HG03439 (cell line): ENCODE measurements around the gene MAPK8IP3.

Source experiments
- ATAC-seq: cut with Tn5 transposase; IDR thresholded peaks from one replicate; pipeline ENCODE4 v1.9.1; 2021; ENCODE audit warnings: mild to moderate bottlenecking, moderate library complexity; ENCODE audit not compliant: unreplicated experiment

Gene MAPK8IP3

GRCh38 chr16:1800701-1801100, 94.7 kb downstream of the MAPK8IP3 start:
- ATAC-seq, result no peak

DNA sequence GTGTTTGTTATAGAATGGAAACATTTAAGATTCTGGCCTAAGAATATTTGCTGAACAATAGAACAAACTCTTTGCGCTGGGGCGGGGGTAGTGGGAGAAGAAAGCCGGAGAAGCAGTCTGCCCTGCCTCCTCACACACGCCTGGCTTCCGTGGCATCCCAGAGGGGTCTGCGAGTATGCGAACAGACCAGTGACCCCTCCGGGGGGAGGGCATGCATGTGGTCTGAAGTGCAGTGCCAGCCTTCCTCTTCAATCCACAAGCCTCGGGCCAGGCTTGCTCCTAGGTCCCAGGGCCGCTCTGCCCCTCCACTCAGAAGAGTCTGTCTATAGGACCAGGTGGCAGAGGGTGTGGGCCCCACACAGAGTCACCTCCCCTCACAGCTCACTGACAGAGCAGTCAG, 101.6 kb downstream of the MAPK8IP3 start:
- ATAC-seq, result no peak

DNA sequence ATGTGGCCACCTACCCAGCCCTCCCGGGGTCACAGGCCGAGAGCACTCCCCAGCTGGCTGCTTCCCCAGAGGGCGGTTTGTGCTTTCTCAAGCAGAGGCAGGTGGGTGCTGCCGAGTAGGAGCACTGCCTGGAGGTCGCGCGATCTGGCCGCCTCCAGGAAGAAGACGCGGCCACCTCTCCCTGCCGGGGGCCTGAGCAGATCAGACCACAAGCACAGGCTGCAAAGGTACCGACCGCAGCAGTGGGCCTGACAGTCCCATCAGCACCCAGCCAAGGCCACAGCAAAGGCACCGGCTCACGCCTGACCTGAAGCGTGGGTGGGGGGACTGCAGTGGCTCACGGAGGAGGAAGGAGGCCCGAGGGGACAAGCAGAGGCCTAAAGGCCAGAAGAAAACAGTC, 102.7 kb downstream of the MAPK8IP3 start:
- no peak for ATAC-seq

DNA sequence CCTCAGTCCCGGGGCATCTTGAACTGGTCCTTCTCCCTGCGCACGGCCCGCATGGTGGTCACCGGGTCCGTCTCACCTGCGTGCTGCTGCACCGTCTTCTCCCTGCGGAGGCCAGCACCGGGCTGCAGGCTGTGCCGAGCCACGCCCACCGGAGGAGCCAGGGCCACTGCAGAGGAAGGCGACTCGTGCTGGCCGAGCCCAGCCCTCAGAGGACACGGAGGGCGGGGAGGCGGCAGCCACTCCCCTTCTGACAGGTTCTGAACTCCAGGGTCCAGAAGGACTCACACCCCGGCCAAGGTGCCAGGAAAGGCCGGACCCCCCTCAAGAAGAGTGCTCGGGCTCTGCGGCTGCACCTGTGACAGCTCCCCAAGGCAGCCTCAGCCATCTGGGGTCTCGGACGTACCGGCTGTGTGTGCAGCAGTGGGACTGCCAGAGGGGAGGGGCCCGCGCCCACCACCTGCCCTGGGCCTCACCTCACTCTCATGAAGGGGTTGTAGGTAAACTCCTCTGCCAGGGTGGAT, 103.3 kb downstream of the MAPK8IP3 start:
- no peak for ATAC-seq

GRCh38 chr16:1810106-1810505, 104.1 kb downstream of the MAPK8IP3 start:
- no peak for ATAC-seq

- no peak for ATAC-seq
Measured at GRCh38 chr16:1810536-1810935, 104.5 kb downstream of the MAPK8IP3 start.

- no peak for ATAC-seq
Measured at GRCh38 chr16:1812732-1813163, 106.8 kb downstream of the MAPK8IP3 start.

DNA sequence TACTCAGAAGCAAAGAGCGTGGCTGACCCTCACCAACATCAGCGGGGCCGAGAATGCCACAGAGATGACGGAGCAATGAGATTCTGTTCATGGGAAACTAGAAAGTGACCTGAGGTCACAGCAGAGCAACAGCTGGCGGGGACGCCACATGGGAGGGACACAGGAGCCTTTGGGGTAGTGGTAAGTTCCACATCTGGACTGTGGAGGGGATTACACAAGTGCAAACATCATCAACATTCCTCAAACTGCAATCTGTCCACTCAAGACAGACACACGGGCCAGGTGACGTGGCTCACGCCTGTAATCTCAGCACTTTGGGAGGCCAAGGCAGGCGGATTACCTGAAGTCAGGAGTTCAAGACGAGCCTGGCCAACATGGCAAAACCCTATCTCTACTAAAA, 109.5 kb downstream of the MAPK8IP3 start:
- no peak for ATAC-seq

DNA sequence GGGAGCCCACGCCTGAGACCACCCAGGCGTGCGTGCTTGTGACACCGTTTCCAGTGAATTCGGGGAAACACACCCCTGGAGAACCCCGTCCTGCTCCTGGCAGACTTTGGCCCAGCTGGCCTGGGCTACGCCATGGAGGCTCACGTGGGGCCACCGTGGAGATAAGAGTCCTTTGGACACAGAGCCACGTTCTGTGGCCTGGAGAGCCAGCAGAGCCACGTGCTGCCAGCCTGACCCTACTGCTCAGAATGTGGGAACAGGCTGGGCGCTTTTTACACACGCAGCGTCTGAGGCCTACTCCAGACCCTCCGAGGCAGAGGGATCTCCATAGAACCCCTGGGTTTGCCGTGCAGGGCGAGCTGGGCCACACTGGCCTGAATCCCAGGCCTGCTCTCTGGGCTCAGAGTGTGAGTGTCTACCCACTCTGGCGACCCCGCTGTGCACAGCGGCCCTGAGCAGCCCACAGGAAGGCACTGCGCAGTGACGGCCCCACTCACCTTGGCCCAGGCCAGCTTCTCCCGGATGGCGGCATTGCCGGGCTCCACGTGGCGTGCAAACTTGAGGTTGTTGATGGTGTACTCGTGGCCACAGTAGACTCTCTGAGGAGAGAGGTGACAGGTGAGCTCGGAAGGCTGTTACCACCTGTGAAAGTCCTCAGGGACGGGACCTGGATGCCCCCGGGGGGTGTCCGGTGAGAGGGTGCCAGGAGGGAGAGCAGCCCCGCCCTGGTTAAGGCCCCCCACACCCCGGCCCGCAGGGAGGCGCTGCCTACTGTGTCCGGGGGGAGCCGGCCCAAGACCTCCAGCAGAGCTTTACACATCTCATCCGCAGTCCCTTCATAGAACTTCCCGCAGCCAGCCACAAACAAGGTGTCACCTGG, 110.6 kb downstream of the MAPK8IP3 start:
- no peak for ATAC-seq

DNA sequence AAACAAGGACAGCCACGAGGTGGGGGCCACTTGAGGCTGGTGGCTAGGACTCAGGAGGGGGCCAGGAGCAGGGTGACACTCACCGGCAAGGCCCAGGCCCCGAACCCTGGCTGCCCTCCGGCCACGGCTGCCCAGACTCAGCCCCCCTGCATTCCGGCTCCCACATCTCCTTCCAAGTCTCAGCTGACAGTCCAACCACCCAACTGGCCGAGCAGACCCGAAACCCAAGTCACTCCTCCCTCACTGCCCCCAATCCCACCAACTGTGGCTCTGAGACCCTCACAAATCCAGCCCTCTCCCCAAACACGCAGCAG, 111.2 kb downstream of the MAPK8IP3 start:
- ATAC-seq, result no peak

- no peak for ATAC-seq
Measured at GRCh38 chr16:1817716-1818115, 111.7 kb downstream of the MAPK8IP3 start.

DNA sequence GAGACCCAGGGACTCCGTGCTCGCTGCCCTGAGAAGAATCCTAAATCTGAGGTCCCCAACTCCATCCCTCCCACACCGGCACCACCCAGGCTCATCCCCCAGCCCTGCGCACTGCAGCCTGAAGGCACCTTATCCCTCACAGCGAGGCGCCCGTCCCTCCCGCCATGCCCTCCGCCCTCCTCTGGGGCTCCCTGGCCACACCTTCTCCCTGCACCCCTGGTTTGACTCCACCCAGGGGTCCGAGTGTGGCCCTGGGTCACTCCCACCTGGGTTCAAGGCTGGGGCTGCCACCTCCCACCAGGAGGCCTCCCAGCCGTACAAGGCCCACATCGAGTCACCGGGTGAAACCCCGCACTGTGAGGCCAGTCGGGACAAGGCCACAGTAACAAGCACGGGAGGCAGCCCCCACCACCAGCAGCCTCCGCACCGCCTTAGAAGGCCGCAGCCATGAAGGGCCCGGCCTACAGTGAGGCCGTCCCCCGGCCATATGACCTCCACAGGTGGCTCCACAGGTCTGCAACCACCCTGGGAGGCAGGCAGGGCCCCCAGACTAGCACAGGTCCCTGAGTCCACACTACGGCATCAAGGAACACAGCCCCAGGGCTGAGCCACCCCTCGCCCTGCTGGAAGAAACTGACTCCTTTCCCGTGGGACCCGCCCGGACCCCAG, 112.3 kb downstream of the MAPK8IP3 start:
- ATAC-seq, result no peak

DNA sequence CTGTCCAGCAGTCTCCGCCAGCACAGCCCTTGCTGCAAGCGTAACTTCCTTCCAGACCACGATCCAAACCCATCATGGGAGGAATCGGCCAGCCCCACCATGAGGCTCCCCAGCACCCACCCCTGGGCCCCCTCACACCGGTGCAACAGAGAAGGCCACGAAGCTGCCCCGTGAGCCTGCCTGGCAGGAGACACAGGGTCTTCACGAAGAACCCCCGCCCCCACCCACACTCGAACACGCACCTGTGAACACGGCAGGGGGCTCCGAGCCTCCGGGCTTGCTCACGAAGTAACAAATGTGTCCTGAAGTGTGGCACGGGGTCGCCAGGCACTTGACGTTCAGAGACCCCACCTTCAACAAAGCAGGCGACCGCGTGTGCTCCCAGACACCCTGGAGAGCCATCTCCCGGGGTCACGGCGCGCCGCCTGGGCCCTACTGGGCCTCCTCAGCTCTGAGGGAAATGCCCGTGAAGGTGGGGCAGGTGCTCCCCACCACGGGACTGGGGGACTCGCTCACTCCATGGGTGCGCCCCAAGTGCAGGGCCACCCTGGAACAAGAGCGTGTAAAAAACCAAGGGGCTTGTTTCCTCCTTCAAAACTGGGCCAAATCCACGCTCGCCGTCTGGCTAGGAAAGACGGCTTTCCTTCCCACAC, 113.0 kb downstream of the MAPK8IP3 start:
- no peak for ATAC-seq

GRCh38 chr16:1819611-1820010, 113.6 kb downstream of the MAPK8IP3 start:
- ATAC-seq, result no peak
